H1 (cell line): ENCODE results near the gene SMARCB1. TPM values are rescaled to one million over a fixed set of nuclear protein-coding genes. Genes with fewer than 3 reads are reported as not detected.

Source experiments
- CTCF ChIA-PET: fragments of 300-600 bp; sonication (Branson Sonifier 250); formaldehyde crosslinking; loops from one replicate; lab custom pipeline; 2021; ENCODE audit not compliant: partially characterized antibody; lab: Charles Lee
- POLR2A ChIA-PET: fragments of 300-600 bp; sonication (Branson Sonifier 250); formaldehyde crosslinking; loops from one replicate; lab custom pipeline; 2021; ENCODE audit warnings: inconsistent platforms; ENCODE audit not compliant: partially characterized antibody; lab: Charles Lee
- DNase-seq, 2 experiments: peaks; one replicate each; pipeline versions ENCODE4 v3.0.0 to v3.0.0-alpha.2; 2010 to 2022; ENCODE audit warnings: low spot score in 2 of 2, low read depth in 1 of 2, mixed read lengths in 1 of 2
- FAIRE-seq: peaks from 2 replicates; lab custom pipeline; 2011; peaks lifted over from hg19 to GRCh38; lab: Jason Lieb, UNC
- H2AFZ ChIP-seq: 2 replicates; pipeline ENCODE4 v1.8.1; 2012; ENCODE audit warnings: low read length, inconsistent platforms
- H2AK5ac ChIP-seq: 2 replicates; pipeline ENCODE4 v1.6.1; 2013; ENCODE audit warnings: low read depth, low read length
- H2BK120ac ChIP-seq: replicated peaks from 2 replicates; pipeline ENCODE3; 2013; ENCODE audit warnings: low read depth, low read length, inconsistent platforms
- H2BK12ac ChIP-seq: 2 replicates; pipeline ENCODE4 v1.6.1; 2013; ENCODE audit warnings: low read depth, low read length
- H2BK15ac ChIP-seq: 2 replicates; pipeline ENCODE4 v1.6.1; 2013; ENCODE audit warnings: low read length
- H2BK20ac ChIP-seq: 2 replicates; pipeline ENCODE4 v1.6.1; 2013; ENCODE audit warnings: low read length
- H2BK5ac ChIP-seq: 2 replicates; pipeline ENCODE4 v1.6.1; 2013; ENCODE audit warnings: low read depth, low read length
- H3K14ac ChIP-seq: 2 replicates; pipeline ENCODE4 v1.6.1; 2013; ENCODE audit warnings: inconsistent platforms; ENCODE audit not compliant: insufficient read length
- H3K18ac ChIP-seq: 2 replicates; pipeline ENCODE4 v1.6.1; 2013; ENCODE audit warnings: low read length; ENCODE audit errors: extremely low read depth
- H3K23ac ChIP-seq: 2 replicates; pipeline ENCODE4 v1.6.1; 2013; ENCODE audit warnings: inconsistent platforms; ENCODE audit not compliant: insufficient read length
- H3K23me2 ChIP-seq: 2 replicates; pipeline ENCODE4 v1.6.1; 2013; ENCODE audit warnings: low read depth, low read length
- H3K27ac ChIP-seq: 2 replicates; pipeline ENCODE4 v1.6.1; 2011; ENCODE audit warnings: low read depth, low read length, inconsistent platforms
- H3K27me3 ChIP-seq, 4 experiments: replicated peaks in 1 of 4; 1 replicate in 1 of 4; 2 replicates in 3 of 4; pipeline versions ENCODE4 v1.6.1 to v1.8.1; 2011 to 2013; ENCODE audit warnings: low read length in 3 of 4, mild to moderate bottlenecking in 3 of 4, inconsistent platforms in 2 of 4, mixed read lengths in 2 of 4, moderate library complexity in 1 of 4; ENCODE audit not compliant: control insufficient read depth in 3 of 4, insufficient read depth in 3 of 4; ENCODE audit errors: extremely low read depth in 1 of 4
- H3K36me3 ChIP-seq, 4 experiments: 2 replicates each; pipeline versions ENCODE4 v1.6.1 to v1.8.1; 2011 to 2013; ENCODE audit warnings: mild to moderate bottlenecking in 4 of 4, low read length in 3 of 4, moderate library complexity in 2 of 4, control low read depth in 1 of 4, inconsistent platforms in 1 of 4; ENCODE audit not compliant: insufficient read depth in 4 of 4, control insufficient read depth in 2 of 4
- H3K4ac ChIP-seq: replicated peaks from 2 replicates; pipeline ENCODE3; 2013; ENCODE audit warnings: low read length, low read depth, mixed read lengths, inconsistent platforms; ENCODE audit not compliant: insufficient read length
- H3K4me1 ChIP-seq, 4 experiments: replicated peaks in 1 of 4; 1 replicate in 1 of 4; 2 replicates in 3 of 4; pipeline versions ENCODE4 v1.6.1 to v1.8.1; 2011 to 2013; ENCODE audit warnings: low read length in 3 of 4, inconsistent platforms in 2 of 4, mixed read lengths in 1 of 4; ENCODE audit not compliant: insufficient read depth in 4 of 4, control insufficient read depth in 3 of 4
- H3K4me2 ChIP-seq, 2 experiments: 2 replicates each; pipeline versions ENCODE4 v1.6.1 to v1.8.1; 2011 to 2013; ENCODE audit warnings: low read depth in 2 of 2, low read length in 2 of 2, control low read depth in 1 of 2, inconsistent platforms in 1 of 2, mild to moderate bottlenecking in 1 of 2; ENCODE audit not compliant: insufficient read depth in 1 of 2
- H3K4me3 ChIP-seq, 4 experiments: fragments of 200-600, 300-600 bp in 1 of 4; sonication (generic), shearing (Covaris generic), sonication (Bioruptor Twin) in 1 of 4; 2 replicates each; pipeline versions ENCODE4 v1.5.1 to v1.8.1; 2011 to 2016; ENCODE audit warnings: low read length in 4 of 4, low read depth in 3 of 4, control low read depth in 2 of 4, inconsistent platforms in 2 of 4, mild to moderate bottlenecking in 2 of 4, mixed read lengths in 1 of 4, moderate library complexity in 1 of 4; ENCODE audit not compliant: insufficient read depth in 2 of 4; ENCODE audit errors: extremely low read depth in 1 of 4
- H3K56ac ChIP-seq: replicated peaks from 2 replicates; pipeline ENCODE3; 2013; ENCODE audit warnings: low read depth, mild to moderate bottlenecking, mixed read lengths, low read length, inconsistent platforms; ENCODE audit not compliant: insufficient read length
- H3K79me1 ChIP-seq: 2 replicates; pipeline ENCODE4 v1.6.1; 2013; ENCODE audit warnings: low read depth, low read length, control low read depth
- H3K79me2 ChIP-seq, 2 experiments: 2 replicates each; pipeline versions ENCODE4 v1.6.1 to v1.8.1; 2012 to 2013; ENCODE audit warnings: low read length in 2 of 2, mild to moderate bottlenecking in 2 of 2, inconsistent platforms in 1 of 2; ENCODE audit not compliant: insufficient read depth in 2 of 2, control insufficient read depth in 1 of 2
- H3K9ac ChIP-seq, 4 experiments: replicated peaks in 1 of 4; 1 replicate in 1 of 4; 2 replicates in 3 of 4; pipeline versions ENCODE4 v1.6.1 to v1.8.1; 2011 to 2013; ENCODE audit warnings: low read depth in 3 of 4, low read length in 3 of 4, control low read depth in 2 of 4, mild to moderate bottlenecking in 2 of 4, moderate library complexity in 2 of 4, inconsistent platforms in 1 of 4; ENCODE audit errors: extremely low read depth in 1 of 4
- H3K9me3 ChIP-seq, 2 experiments: 2 replicates each; pipeline versions ENCODE4 v1.6.1 to v1.8.1; 2012 to 2013; ENCODE audit warnings: mild to moderate bottlenecking in 2 of 2, moderate library complexity in 2 of 2, control low read depth in 1 of 2, inconsistent platforms in 1 of 2, low read depth in 1 of 2, low read length in 1 of 2, mixed read lengths in 1 of 2; ENCODE audit not compliant: insufficient read depth in 2 of 2
- H4K20me1 ChIP-seq, 2 experiments: replicated peaks in 1 of 2; 2 replicates each; pipeline versions ENCODE3 to v1.8.1; 2011 to 2013; ENCODE audit warnings: inconsistent platforms in 2 of 2, low read length in 2 of 2, mild to moderate bottlenecking in 1 of 2; ENCODE audit not compliant: insufficient read depth in 2 of 2, control insufficient read depth in 1 of 2
- H4K5ac ChIP-seq: 2 replicates; pipeline ENCODE4 v1.6.1; 2013; ENCODE audit warnings: low read length, low read depth, mixed read lengths, inconsistent platforms; ENCODE audit not compliant: insufficient read length
- H4K8ac ChIP-seq: 2 replicates; pipeline ENCODE4 v1.8.0; 2013; ENCODE audit warnings: mild to moderate bottlenecking, moderate library complexity, low read length, inconsistent platforms; ENCODE audit not compliant: insufficient read depth; ENCODE audit errors: extremely low read depth
- H4K91ac ChIP-seq: replicated peaks from 2 replicates; pipeline ENCODE3; 2013; ENCODE audit warnings: low read length, mixed read lengths, inconsistent platforms; ENCODE audit not compliant: insufficient read length
- CEBPB ChIP-seq: IDR thresholded peaks from 2 replicates; pipeline ENCODE4 v1.6.1; 2012; ENCODE audit warnings: low read depth, low read length
- SIRT6 ChIP-seq: IDR thresholded peaks from one replicate; pipeline ENCODE4 v1.7.1; 2012; ENCODE audit warnings: low read length, inconsistent platforms
- WGBS, 2 experiments: shearing (Covaris generic) in 1 of 2; methylation state at CpG; one replicate each; pipeline versions ENCODE4 v1.1.6 to v1.1.7; 2013 to 2015; ENCODE audit warnings: low lambda C conversion rate in 2 of 2, mixed read lengths in 2 of 2, inconsistent platforms in 1 of 2, low coverage in 1 of 2, missing lambda C conversion rate in 1 of 2; ENCODE audit not compliant: insufficient replicate concordance in 2 of 2, insufficient coverage in 1 of 2, insufficient read length in 1 of 2; ENCODE audit errors: extremely low coverage in 1 of 2, missing lambda C conversion rate in 1 of 2; 5-methylcytosine and 5-hydroxymethylcytosine counted together
- polyA plus RNA-seq, 7 experiments: library from polyadenylated mRNA; depleted of rRNA in 3 of 7; stranded (reverse) in 5 of 7; unstranded in 2 of 7; fragments of >200 nt in 5 of 7; fragments of 200-250 nt in 2 of 7; gene quantifications; 1 replicate in 5 of 7; 2 replicates in 1 of 7; 4 replicates in 1 of 7; pipeline versions ENCODE4 v1.2.1 to v1.2.3, GENCODE V29; 2011 to 2013; ENCODE audit warnings: missing spikeins in 2 of 7, mixed read lengths in 2 of 7
- total RNA-seq: library from RNA; stranded (reverse); fragmentation: NEBNext Ultra II Directional; extraction: Animal tissue kit (Norgen Biotek cat#: 25700); gene quantifications from 2 replicates; pipeline ENCODE4 v1.2.1, GENCODE V29; 2021

SMARCB1 gene
- total and polyA plus RNA-seq, 2 of the 8 experiments (the other 6 are each of a cell fraction or from before 2014, with no cell fraction given): 116 to 145 TPM

- POLR2A ChIA-PET: interaction anchor here (0.8 to 2.5 kb wide), 3 partner anchors 9 to 20 kb away, joined by 3 to 8 read pairs (median 3); no protein-coding TSS in a partner anchor
- H3K56ac ChIP-seq: no peak overlapping the region
- no peak for FAIRE-seq
These were observed 25.6 kb downstream of the SMARCB1 start for GRCh38 chr22:23812378-23812777.

More at GRCh38 chr22:23812378-23812777, 25.6 kb downstream of the SMARCB1 start:
- no peak overlapping the region for H4K91ac ChIP-seq
- TF ChIP-seq CEBPB (peak; percentile 51; the same call in 1 of the 2 replicates), SIRT6 (no peak)
- TF ChIP-seq, all 59 proteins: peak for 1
- H3K18ac ChIP-seq: no peak overlapping the region
- no peaks in the 10 kb centered on the region for H3K23me2 ChIP-seq
- DNase-seq: no peak
- H3K23ac ChIP-seq: no peak overlapping the region
- no peak overlapping the region for H2BK120ac ChIP-seq
- H3K9ac ChIP-seq: no peak overlapping the region
- no peak overlapping the region for H2AFZ ChIP-seq
- CTCF ChIA-PET: interaction anchor here (0.9 to 2.0 kb wide), 3 partner anchors 13 to 76 kb away, joined by 3 to 6 read pairs (median 3); no protein-coding TSS in a partner anchor
- H2BK20ac ChIP-seq: no peak overlapping the region
- H3K4me3 ChIP-seq: no peak overlapping the region
- 92% methylated on average over 4 of the region's 4 CpGs; no CpG with 5 or more reads in 1 of the 2 experiments for whole genome bisulfite sequencing, 2 experiments
- no peak overlapping the region for H3K4me2 ChIP-seq
- H3K9me3 ChIP-seq: no peaks in the 10 kb centered on the region
- no peak overlapping the region for H2BK12ac ChIP-seq
- peaks cover 5 to 37% (median 20%) of the 10 kb centered on the region in 4 experiments; a peak in 6 of 8 replicates for H3K36me3 ChIP-seq
- no peak overlapping the region for H2BK5ac ChIP-seq
- no peaks in the 10 kb centered on the region for H3K79me1 ChIP-seq
- H3K79me2 ChIP-seq: no peaks in the 10 kb centered on the region
- H3K4me1 ChIP-seq: no peaks in the 10 kb centered on the region
- no peak overlapping the region for H3K27ac ChIP-seq
- H4K5ac ChIP-seq: no peak overlapping the region
- H3K27me3 ChIP-seq: no peaks in the 10 kb centered on the region
- no peak overlapping the region for H3K4ac ChIP-seq
- H3K14ac ChIP-seq: no peak overlapping the region
- H2BK15ac ChIP-seq: no peak overlapping the region
- no peaks in the 10 kb centered on the region for H4K20me1 ChIP-seq
- H4K8ac ChIP-seq: no peak overlapping the region
- no peak overlapping the region for H2AK5ac ChIP-seq
